Cerebellar nuclear complex (tissue), 1 donor: ENCODE measurements around the gene CGREF1.

Experiments used
- DNase-seq, 2 experiments: peaks; one replicate each; lab custom pipeline; 2025; lab: John Stamatoyannopoulos, UW

The CGREF1 gene

GRCh38 chr2:27118525-27119329 is at the start of gene CGREF1:
Gene CGREF1, minus strand, starts transcription at chr2:27119128. Its CDS starts 14,762 bp downstream, at chr2:27104366.
- DNase-seq = no peak

GRCh38 chr2:27164960-27165763 is 46.2 kb upstream of the CGREF1 start:
- DNase-seq = no peak

GRCh38 chr2:27162151-27163121 is 43.5 kb upstream of the CGREF1 start:
- no peak for DNase-seq

GRCh38 chr2:27160191-27160590 is 41.3 kb upstream of the CGREF1 start:
- no peak for DNase-seq

GRCh38 chr2:27159271-27159670 is 40.3 kb upstream of the CGREF1 start:
- DNase-seq = no peak

- no peak for DNase-seq
Measured at GRCh38 chr2:27158468-27158867, 39.5 kb upstream of the CGREF1 start.

- DNase-seq = no peak
Measured at GRCh38 chr2:27155069-27155520, 36.2 kb upstream of the CGREF1 start.

GRCh38 chr2:27154488-27154887 is 35.6 kb upstream of the CGREF1 start:
- DNase-seq = no peak

- no peak for DNase-seq
Measured at GRCh38 chr2:27152796-27153464, 34.0 kb upstream of the CGREF1 start.

GRCh38 chr2:27152102-27152795 is 33.3 kb upstream of the CGREF1 start:
- DNase-seq = no peak

- DNase-seq = no peak
Measured at GRCh38 chr2:27150639-27151230, 31.8 kb upstream of the CGREF1 start.

- no peak for DNase-seq
Measured at GRCh38 chr2:27149570-27150405, 30.9 kb upstream of the CGREF1 start.

GRCh38 chr2:27148801-27149439 is 30.0 kb upstream of the CGREF1 start, which contains the start of gene TCF23:
Gene TCF23, plus strand, starts transcription at chr2:27149004. Its CDS starts 130 bp downstream, at chr2:27149134.
- DNase-seq = no peak

GRCh38 chr2:27147935-27148334 is 29.0 kb upstream of the CGREF1 start:
- no peak for DNase-seq

- no peak for DNase-seq
Measured at GRCh38 chr2:27145682-27146081, 26.8 kb upstream of the CGREF1 start.

- no peak for DNase-seq
Measured at GRCh38 chr2:27143285-27143684, 24.4 kb upstream of the CGREF1 start.

GRCh38 chr2:27139310-27139709 is 20.4 kb upstream of the CGREF1 start, which contains the start of gene PRR30:
Gene PRR30, minus strand, starts transcription at chr2:27139410. Its CDS starts 1,081 bp downstream, at chr2:27138329.
- DNase-seq = no peak

GRCh38 chr2:27138111-27138510 is 19.2 kb upstream of the CGREF1 start:
- DNase-seq = no peak
